Stomach (tissue), 4 donors: Measurements from ENCODE around the gene WBP2.

Source experiments
- CTCF ChIP-seq, 7 experiments: fragments of 450-650 bp in 4 of 7; fragments of 200-600 bp in 3 of 7; sonication (generic) in 3 of 7; IDR thresholded peaks; one replicate each; pipeline ENCODE4 v1.5.1; 2016 to 2019; ENCODE audit warnings: antibody characterized with exemption in 7 of 7, control low read depth in 2 of 7, mild to moderate bottlenecking in 1 of 7
- POLR2AphosphoS5 ChIP-seq, 3 donors: sonication (generic); formaldehyde crosslinking; IDR thresholded peaks; one replicate each; pipeline ENCODE4 v1.6.1; 2016; ENCODE audit warnings: antibody characterized with exemption in 3 of 3

- TF ChIP-seq POLR2AphosphoS5 (IDR thresholded peaks at IDR 0.05): no peak
- TF ChIP-seq CTCF (IDR thresholded peaks at IDR 0.05): no peak
These were observed 30.0 kb downstream of the WBP2 start for GRCh38 chr17:75825149-75825552.
